HUES6 (cell line): ENCODE data around the gene CP.
"Not testable (repeated sequence)": the region's sequence is repeated elsewhere in the genome, so short reads cannot be mapped to it uniquely, and the experiment has no call there.

Experiments
- H3K27ac ChIP-seq: 2 replicates; pipeline ENCODE4 v1.7.0; 2013; ENCODE audit warnings: low read depth, mild to moderate bottlenecking, low read length, inconsistent platforms
- H3K27me3 ChIP-seq: 2 replicates; pipeline ENCODE4 v1.6.1; 2013; ENCODE audit warnings: low read length; ENCODE audit not compliant: control insufficient read depth, insufficient read depth
- H3K36me3 ChIP-seq: 2 replicates; pipeline ENCODE4 v1.6.1; 2013; ENCODE audit warnings: low read length; ENCODE audit not compliant: control insufficient read depth, insufficient read depth
- H3K4me1 ChIP-seq: 2 replicates; pipeline ENCODE4 v1.6.1; 2013; ENCODE audit warnings: low read length; ENCODE audit not compliant: control insufficient read depth, insufficient read depth
- H3K4me3 ChIP-seq: 2 replicates; pipeline ENCODE4 v1.5.1; 2013; ENCODE audit warnings: low read depth, low read length
- H3K9ac ChIP-seq: one replicate; pipeline ENCODE4 v1.6.1; 2013; ENCODE audit warnings: mild to moderate bottlenecking, low read length
- H3K9me3 ChIP-seq: 2 replicates; pipeline ENCODE4 v1.6.1; 2013; ENCODE audit warnings: low read depth, low read length; ENCODE audit not compliant: control insufficient read depth, insufficient read depth

CP gene

GRCh38 chr3:149247008-149247710 lies 25.5 kb upstream of the CP start:
- H3K4me3 ChIP-seq: no peak overlapping the region
- no peaks in the 10 kb centered on the region for H3K9me3 ChIP-seq
- no peak overlapping the region for H3K27ac ChIP-seq
- no peak overlapping the region for H3K9ac ChIP-seq
- no peaks in the 10 kb centered on the region for H3K27me3 ChIP-seq
- no peaks in the 10 kb centered on the region for H3K36me3 ChIP-seq
- peaks cover 37% of the 10 kb centered on the region for H3K4me1 ChIP-seq

GRCh38 chr3:149245738-149246451 lies 24.3 kb upstream of the CP start:
- H3K4me1 ChIP-seq: peaks cover 37% of the 10 kb centered on the region
- no peak overlapping the region for H3K4me3 ChIP-seq
- no peaks in the 10 kb centered on the region for H3K36me3 ChIP-seq
- no peak overlapping the region for H3K9ac ChIP-seq
- H3K27ac ChIP-seq: no peak overlapping the region
- H3K9me3 ChIP-seq: no peaks in the 10 kb centered on the region
- no peaks in the 10 kb centered on the region for H3K27me3 ChIP-seq

GRCh38 chr3:149243540-149243939 lies 21.9 kb upstream of the CP start:
- no peaks in the 10 kb centered on the region for H3K27me3 ChIP-seq
- no peak overlapping the region for H3K27ac ChIP-seq
- H3K9me3 ChIP-seq: peaks cover 2% of the 10 kb centered on the region; the same call in 1 of the 2 replicates
- H3K4me1 ChIP-seq: peaks cover 35% of the 10 kb centered on the region
- no peak overlapping the region for H3K4me3 ChIP-seq
- H3K36me3 ChIP-seq: no peaks in the 10 kb centered on the region
- no peak overlapping the region for H3K9ac ChIP-seq

GRCh38 chr3:149239357-149239936 lies 17.8 kb upstream of the CP start:
- no peak overlapping the region for H3K4me3 ChIP-seq
- H3K4me1 ChIP-seq: peaks cover 12% of the 10 kb centered on the region
- H3K9ac ChIP-seq: no peak overlapping the region
- H3K27ac ChIP-seq: no peak overlapping the region
- peaks cover 8% of the 10 kb centered on the region; the same call in 1 of the 2 replicates for H3K9me3 ChIP-seq
- no peaks in the 10 kb centered on the region for H3K27me3 ChIP-seq
- no peaks in the 10 kb centered on the region for H3K36me3 ChIP-seq

GRCh38 chr3:149238268-149238667 lies 16.6 kb upstream of the CP start:
- H3K36me3 ChIP-seq, H3K27me3 ChIP-seq, H3K27ac ChIP-seq, H3K9ac ChIP-seq, H3K4me3 ChIP-seq, H3K9me3 ChIP-seq: not testable (repeated sequence)
- H3K4me1 ChIP-seq: peaks cover 17% of the 10 kb centered on the region

- H3K36me3 ChIP-seq: no peaks in the 10 kb centered on the region
- H3K9me3 ChIP-seq: peaks cover 8% of the 10 kb centered on the region; the same call in 1 of the 2 replicates
- H3K4me3 ChIP-seq: no peak overlapping the region
- peaks cover 18% of the 10 kb centered on the region for H3K4me1 ChIP-seq
- H3K27me3 ChIP-seq: no peaks in the 10 kb centered on the region
- H3K9ac ChIP-seq: no peak overlapping the region
- H3K27ac ChIP-seq: no peak overlapping the region
Measured at GRCh38 chr3:149235599-149236424, 14.2 kb upstream of the CP start.

- H3K9me3 ChIP-seq: peaks cover 8% of the 10 kb centered on the region; the same call in 1 of the 2 replicates
- no peaks in the 10 kb centered on the region for H3K36me3 ChIP-seq
- no peaks in the 10 kb centered on the region for H3K27me3 ChIP-seq
- peaks cover 18% of the 10 kb centered on the region for H3K4me1 ChIP-seq
- H3K27ac ChIP-seq: no peak overlapping the region
- H3K4me3 ChIP-seq: no peak overlapping the region
- H3K9ac ChIP-seq: no peak overlapping the region
Measured at GRCh38 chr3:149234671-149235245, 13.1 kb upstream of the CP start.

GRCh38 chr3:149233323-149233722 lies 11.7 kb upstream of the CP start:
- Histone ChIP-seq H3K4me1 (peaks cover 13% of the 10 kb centered on the region), H3K9me3 (peaks cover 3% of the 10 kb centered on the region; the same call in 1 of the 2 replicates), H3K27ac (no peak overlapping the region)

GRCh38 chr3:149231871-149232270 lies 10.2 kb upstream of the CP start:
- Histone ChIP-seq H3K9me3 (no peaks in the 10 kb centered on the region), H3K36me3 (no peaks in the 10 kb centered on the region), H3K9ac (no peak overlapping the region), H3K4me1 (peaks cover 13% of the 10 kb centered on the region), H3K27ac (no peak overlapping the region), H3K4me3 (no peak overlapping the region), H3K27me3 (no peaks in the 10 kb centered on the region)

More at GRCh38 chr3:149233323-149233722, 11.7 kb upstream of the CP start:
- no peak overlapping the region for H3K9ac ChIP-seq
- no peak overlapping the region for H3K4me3 ChIP-seq
- H3K36me3 ChIP-seq: no peaks in the 10 kb centered on the region
- H3K27me3 ChIP-seq: no peaks in the 10 kb centered on the region

GRCh38 chr3:149227591-149228268 lies 6.1 kb upstream of the CP start:
- no peaks in the 10 kb centered on the region for H3K36me3 ChIP-seq
- H3K4me3 ChIP-seq: no peak overlapping the region
- H3K4me1 ChIP-seq: peaks cover 5% of the 10 kb centered on the region
- no peaks in the 10 kb centered on the region for H3K9me3 ChIP-seq
- H3K9ac ChIP-seq: no peak overlapping the region
- no peak overlapping the region for H3K27ac ChIP-seq
- H3K27me3 ChIP-seq: no peaks in the 10 kb centered on the region
